GM19023 (cell line): ENCODE measurements around the gene CAMK2B.

ENCODE experiments used
- ATAC-seq: cut with Tn5 transposase; IDR thresholded peaks from one replicate; pipeline ENCODE4 v1.9.1; 2021; ENCODE audit warnings: mild to moderate bottlenecking, moderate library complexity; ENCODE audit not compliant: unreplicated experiment

CAMK2B gene

DNA sequence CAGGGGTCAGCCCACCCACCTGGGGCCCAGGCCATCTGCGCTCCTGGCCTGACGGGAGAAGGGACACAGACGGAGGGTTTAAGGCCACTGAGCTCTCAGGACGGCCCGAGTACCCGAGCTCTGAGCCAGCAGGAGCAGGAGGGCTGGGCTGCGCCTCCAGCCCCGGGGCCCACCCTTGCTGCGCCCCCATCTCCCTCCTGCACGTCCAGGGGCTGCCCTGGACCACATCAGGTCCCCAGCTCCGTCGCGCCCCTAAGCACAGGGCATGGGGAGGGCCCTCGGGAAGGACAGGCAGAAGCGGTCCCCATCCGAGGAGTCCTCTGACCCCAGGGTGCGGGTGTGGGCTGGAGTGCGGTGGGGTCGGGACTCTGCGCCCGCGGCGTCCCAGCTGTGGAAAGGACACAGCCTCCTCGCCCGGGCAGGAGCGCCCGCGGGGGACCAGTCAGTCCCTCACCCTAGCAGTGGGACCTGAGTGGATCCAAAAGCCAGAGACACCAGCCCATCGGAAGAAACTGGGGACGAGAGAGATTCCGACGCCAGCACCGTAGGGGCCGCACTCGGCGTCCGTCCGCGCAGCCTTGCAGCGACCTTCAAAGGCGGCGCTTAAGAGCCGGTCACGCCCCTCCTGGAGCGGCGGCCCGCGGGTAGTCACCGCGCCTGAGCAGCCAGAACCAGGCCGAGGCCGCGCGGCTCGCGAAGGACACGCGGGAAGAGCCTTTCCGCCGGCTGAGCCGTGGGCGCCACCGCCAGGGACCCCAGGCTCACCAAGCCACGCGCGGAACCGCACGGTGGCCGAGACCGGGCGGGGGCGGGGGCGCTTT is 15.9 kb downstream of the CAMK2B start:
- no peak for ATAC-seq

- no peak for ATAC-seq
Measured at GRCh38 chr7:44308596-44309270, 16.7 kb downstream of the CAMK2B start.

GRCh38 chr7:44307905-44308595 is 17.3 kb downstream of the CAMK2B start:
- ATAC-seq, result no peak

DNA sequence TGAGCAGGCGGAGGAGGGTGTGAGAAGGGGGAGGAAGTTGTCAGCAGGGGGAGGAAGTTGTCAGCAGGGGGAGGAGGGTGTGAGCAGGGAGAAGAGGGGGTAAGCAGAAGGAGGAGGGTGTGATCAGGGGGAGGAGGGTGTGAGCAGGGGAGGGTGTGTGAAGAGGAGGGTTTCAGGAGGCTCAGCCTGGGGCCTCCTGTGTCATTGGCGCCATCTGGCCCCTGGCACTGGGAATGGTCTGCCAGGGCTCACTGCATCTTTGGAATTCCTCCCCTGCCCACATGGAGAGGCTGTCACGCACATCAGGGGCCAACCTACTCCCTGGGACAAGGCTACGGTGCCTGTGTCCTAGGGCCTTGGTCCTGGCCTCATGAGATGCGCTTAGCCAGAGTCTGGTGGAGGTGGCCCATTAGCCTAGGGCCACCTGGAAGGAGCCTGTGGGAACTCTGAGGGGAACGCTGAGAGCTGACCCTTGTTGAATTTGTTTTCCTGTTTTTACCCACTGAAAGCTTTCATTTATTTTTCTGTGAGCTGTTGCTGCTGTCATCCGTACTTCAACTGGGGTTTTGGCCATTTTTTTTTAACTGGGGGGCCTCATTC is 18.0 kb downstream of the CAMK2B start:
- no peak for ATAC-seq

GRCh38 chr7:44306606-44307005 is 18.8 kb downstream of the CAMK2B start:
- ATAC-seq, result no peak

- ATAC-seq, result no peak
Measured at GRCh38 chr7:44305564-44306507, 19.6 kb downstream of the CAMK2B start.

GRCh38 chr7:44294325-44295069 is 30.9 kb downstream of the CAMK2B start:
- no peak for ATAC-seq

GRCh38 chr7:44293561-44294324 is 31.7 kb downstream of the CAMK2B start:
- ATAC-seq, result no peak

GRCh38 chr7:44292876-44293560 is 32.4 kb downstream of the CAMK2B start:
- ATAC-seq, result no peak

- no peak for ATAC-seq
Measured at GRCh38 chr7:44292420-44292817, 33.0 kb downstream of the CAMK2B start.

GRCh38 chr7:44291733-44292419 is 33.5 kb downstream of the CAMK2B start:
- ATAC-seq, result no peak

DNA sequence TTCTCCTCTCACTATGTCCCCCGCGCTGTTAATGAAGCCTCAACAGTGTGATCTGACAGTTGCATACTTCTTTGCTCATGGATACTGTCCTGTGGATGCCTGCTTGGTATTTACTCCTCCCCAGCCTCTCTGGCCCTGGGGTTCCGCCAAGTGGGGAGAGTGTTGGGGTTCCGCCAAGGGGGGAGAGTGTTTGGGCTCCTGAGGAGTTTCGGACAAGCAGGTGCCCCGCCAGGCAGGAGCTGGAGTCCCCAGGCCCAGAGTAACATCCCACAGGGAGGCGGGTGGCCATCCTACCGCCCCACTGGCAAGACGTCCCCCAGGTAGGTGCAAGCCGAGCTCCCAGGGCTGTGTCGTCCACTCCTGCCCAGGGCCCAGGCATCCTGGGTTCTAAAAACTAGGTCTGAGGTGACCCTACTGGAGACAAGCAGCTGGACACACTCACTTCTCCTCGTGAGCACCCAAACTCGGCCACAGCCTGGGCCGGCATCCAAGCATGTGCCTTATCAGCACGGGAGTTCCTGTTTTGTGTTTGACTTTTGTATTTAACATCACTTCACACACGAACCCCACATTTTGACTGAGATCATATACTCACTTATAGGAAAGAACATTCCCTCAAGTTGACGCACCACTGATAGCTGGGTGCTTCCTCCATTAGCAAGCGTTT is 34.2 kb downstream of the CAMK2B start:
- ATAC-seq, result no peak

DNA sequence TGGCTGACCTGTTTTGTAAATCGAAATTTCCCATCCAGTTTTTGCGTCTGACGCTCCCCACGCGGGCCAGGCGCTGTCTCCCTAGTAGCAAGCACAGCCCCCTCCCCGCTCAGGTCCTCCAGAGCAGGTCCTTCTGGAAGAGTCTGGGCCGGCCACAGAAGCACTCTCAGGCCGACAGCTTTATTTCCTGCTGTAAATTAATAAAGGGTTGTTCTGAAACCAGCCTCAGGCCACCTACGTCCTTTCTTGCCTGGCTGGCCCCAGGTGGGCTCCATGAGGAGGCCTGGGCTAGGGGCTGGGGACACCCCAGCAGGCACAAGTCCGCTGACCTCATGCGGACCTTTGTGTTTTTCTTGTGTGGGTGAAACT is 35.2 kb downstream of the CAMK2B start:
- no peak for ATAC-seq

GRCh38 chr7:44289341-44290251 is 35.8 kb downstream of the CAMK2B start:
- ATAC-seq, result no peak

- ATAC-seq, result no peak
Measured at GRCh38 chr7:44288811-44289340, 36.5 kb downstream of the CAMK2B start.

DNA sequence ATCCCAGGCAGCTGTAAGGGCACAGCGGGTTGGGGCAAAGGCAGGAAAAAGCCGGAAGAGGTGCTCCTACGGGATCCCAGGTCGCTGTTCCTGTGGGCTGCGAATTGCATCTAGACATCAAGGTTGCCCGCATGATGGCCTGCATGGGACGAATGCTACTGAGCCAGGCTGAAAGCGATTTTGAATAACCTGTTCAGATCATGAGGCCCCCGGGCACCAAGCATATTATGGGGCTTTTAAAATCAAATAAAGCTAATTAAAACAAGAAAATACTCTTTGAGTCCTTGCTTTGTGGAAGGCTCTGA is 37.1 kb downstream of the CAMK2B start:
- no peak for ATAC-seq
